A549 (cell line): Measurements from ENCODE around the gene HOXA10.

Experiments
- CEBPB ChIP-seq, 2 experiments: fragments of >200 bp in 1 of 2; sonication (Bioruptor Twin) in 1 of 2; formaldehyde crosslinking in 1 of 2; IDR thresholded peaks; 2 replicates each; pipeline ENCODE4 v1.6.1; 2012 to 2016
- CHD2 ChIP-seq: fragments of 150-350 bp; IDR thresholded peaks from 2 replicates; pipeline ENCODE4 v1.6.1; 2014; ENCODE audit warnings: low read length; ENCODE audit not compliant: partially characterized antibody
- EP300 ChIP-seq, 2 experiments: fragments of >200 bp; sonication (Bioruptor Twin); formaldehyde crosslinking; IDR thresholded peaks; 2 replicates in 1 of 2; 3 replicates in 1 of 2; pipeline ENCODE4 v1.6.1; 2016 to 2017
- JUNB ChIP-seq: fragments of >200 bp; sonication (Bioruptor Twin); formaldehyde crosslinking; IDR thresholded peaks from 2 replicates; pipeline ENCODE4 v1.6.1; 2016
- KDM1A ChIP-seq: fragments of 200-600 bp; sonication (generic); IDR thresholded peaks from 2 replicates; pipeline ENCODE4 v1.6.1; 2016; ENCODE audit warnings: low read depth, mild to moderate bottlenecking
- MAZ ChIP-seq: fragments of 150-350 bp; IDR thresholded peaks from 2 replicates; pipeline ENCODE4 v1.6.1; 2014; ENCODE audit warnings: antibody characterized with exemption, low read depth, low read length, borderline replicate concordance
- NPAS2 ChIP-seq: fragments of 250-450 bp; sonication (Bioruptor Pico); IDR thresholded peaks from 2 replicates; pipeline ENCODE4 v1.8.0; 2022; ENCODE audit warnings: mild to moderate bottlenecking, moderate library complexity, borderline replicate concordance
- PBX3 ChIP-seq: IDR thresholded peaks from 2 replicates; pipeline ENCODE4 v1.6.1; 2012
- POLR2A ChIP-seq: IDR thresholded peaks from 2 replicates; pipeline ENCODE4 v1.6.1; 2012; ENCODE audit warnings: mild to moderate bottlenecking, low read length
- RAD21 ChIP-seq, 2 experiments: fragments of >200 bp in 1 of 2; sonication (Bioruptor Twin) in 1 of 2; formaldehyde crosslinking in 1 of 2; IDR thresholded peaks in 1 of 2; conservative IDR thresholded peaks in 1 of 2; 2 replicates in 1 of 2; 3 replicates in 1 of 2; pipeline ENCODE4 v1.6.1; 2012 to 2018; ENCODE audit warnings: inconsistent platforms in 1 of 2
- RCOR1 ChIP-seq: fragments of 150-350 bp; IDR thresholded peaks from 2 replicates; pipeline ENCODE4 v1.6.1; 2014; ENCODE audit warnings: antibody characterized with exemption, low read length, low read depth
- SMC3 ChIP-seq: fragments of >200 bp; sonication (Bioruptor Twin); formaldehyde crosslinking; IDR thresholded peaks from 3 replicates; pipeline ENCODE4 v1.6.1; 2018; ENCODE audit warnings: inconsistent platforms
- TF ChIP-seq, protein P1 (sequence below): fragments of >200 bp; sonication (Bioruptor Twin); formaldehyde crosslinking; IDR thresholded peaks from 3 replicates; pipeline ENCODE4 v1.5.1; 2016
- TF ChIP-seq, protein P2 (sequence below): fragments of 200-600 bp; sonication (generic); IDR thresholded peaks from 2 replicates; pipeline ENCODE4 v1.6.1; 2016; ENCODE audit warnings: antibody characterized with exemption, mild to moderate bottlenecking, moderate library complexity

DNA sequence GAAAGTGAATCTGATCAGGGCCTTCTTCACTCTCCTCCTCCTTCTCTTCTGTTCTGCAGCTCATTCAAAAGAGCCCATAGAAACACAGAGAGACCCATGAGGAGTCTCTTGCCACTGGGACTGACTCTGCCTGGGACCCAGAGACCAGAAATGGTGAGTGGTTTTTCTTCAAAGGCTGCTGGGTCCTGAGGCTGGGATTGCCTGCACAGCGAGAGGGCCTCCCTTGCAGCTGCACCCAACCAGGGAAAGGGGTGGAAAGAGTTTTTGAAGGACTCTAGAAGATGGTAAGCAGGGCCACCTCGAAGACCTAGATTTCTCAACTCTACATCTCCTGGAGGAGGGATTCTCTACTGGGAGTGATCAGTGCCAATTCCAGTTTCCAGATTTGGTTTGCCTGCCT, 41.2 kb upstream of the HOXA10 start:
- TF ChIP-seq NPAS2 (CRISPR knock-in tag) (no peak), MAZ (no peak), RCOR1 (no peak), CHD2 (no peak), RAD21 (conservative IDR thresholded peaks at IDR 0.05 in 1 of 2, IDR thresholded peaks at IDR 0.05 in 1 of 2) (no peak), CEBPB (IDR thresholded peaks at IDR 0.05) (no peak), JUNB (no peak), POLR2A (no peak), PBX3 (no peak), KDM1A (no peak), EP300 (IDR thresholded peaks at IDR 0.05) (no peak), SMC3 (no peak)
- TF ChIP-seq, protein P1, sequence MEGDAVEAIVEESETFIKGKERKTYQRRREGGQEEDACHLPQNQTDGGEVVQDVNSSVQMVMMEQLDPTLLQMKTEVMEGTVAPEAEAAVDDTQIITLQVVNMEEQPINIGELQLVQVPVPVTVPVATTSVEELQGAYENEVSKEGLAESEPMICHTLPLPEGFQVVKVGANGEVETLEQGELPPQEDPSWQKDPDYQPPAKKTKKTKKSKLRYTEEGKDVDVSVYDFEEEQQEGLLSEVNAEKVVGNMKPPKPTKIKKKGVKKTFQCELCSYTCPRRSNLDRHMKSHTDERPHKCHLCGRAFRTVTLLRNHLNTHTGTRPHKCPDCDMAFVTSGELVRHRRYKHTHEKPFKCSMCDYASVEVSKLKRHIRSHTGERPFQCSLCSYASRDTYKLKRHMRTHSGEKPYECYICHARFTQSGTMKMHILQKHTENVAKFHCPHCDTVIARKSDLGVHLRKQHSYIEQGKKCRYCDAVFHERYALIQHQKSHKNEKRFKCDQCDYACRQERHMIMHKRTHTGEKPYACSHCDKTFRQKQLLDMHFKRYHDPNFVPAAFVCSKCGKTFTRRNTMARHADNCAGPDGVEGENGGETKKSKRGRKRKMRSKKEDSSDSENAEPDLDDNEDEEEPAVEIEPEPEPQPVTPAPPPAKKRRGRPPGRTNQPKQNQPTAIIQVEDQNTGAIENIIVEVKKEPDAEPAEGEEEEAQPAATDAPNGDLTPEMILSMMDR, result no peak
- TF ChIP-seq, protein P2, sequence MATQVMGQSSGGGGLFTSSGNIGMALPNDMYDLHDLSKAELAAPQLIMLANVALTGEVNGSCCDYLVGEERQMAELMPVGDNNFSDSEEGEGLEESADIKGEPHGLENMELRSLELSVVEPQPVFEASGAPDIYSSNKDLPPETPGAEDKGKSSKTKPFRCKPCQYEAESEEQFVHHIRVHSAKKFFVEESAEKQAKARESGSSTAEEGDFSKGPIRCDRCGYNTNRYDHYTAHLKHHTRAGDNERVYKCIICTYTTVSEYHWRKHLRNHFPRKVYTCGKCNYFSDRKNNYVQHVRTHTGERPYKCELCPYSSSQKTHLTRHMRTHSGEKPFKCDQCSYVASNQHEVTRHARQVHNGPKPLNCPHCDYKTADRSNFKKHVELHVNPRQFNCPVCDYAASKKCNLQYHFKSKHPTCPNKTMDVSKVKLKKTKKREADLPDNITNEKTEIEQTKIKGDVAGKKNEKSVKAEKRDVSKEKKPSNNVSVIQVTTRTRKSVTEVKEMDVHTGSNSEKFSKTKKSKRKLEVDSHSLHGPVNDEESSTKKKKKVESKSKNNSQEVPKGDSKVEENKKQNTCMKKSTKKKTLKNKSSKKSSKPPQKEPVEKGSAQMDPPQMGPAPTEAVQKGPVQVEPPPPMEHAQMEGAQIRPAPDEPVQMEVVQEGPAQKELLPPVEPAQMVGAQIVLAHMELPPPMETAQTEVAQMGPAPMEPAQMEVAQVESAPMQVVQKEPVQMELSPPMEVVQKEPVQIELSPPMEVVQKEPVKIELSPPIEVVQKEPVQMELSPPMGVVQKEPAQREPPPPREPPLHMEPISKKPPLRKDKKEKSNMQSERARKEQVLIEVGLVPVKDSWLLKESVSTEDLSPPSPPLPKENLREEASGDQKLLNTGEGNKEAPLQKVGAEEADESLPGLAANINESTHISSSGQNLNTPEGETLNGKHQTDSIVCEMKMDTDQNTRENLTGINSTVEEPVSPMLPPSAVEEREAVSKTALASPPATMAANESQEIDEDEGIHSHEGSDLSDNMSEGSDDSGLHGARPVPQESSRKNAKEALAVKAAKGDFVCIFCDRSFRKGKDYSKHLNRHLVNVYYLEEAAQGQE, result no peak
